GM19023 (cell line): ENCODE data around the gene UNC45A.
"Not testable (repeated sequence)": the region's sequence is repeated elsewhere in the genome, so short reads cannot be mapped to it uniquely, and the experiment has no call there.

ENCODE experiments used
- ATAC-seq: cut with Tn5 transposase; IDR thresholded peaks from one replicate; pipeline ENCODE4 v1.9.1; 2021; ENCODE audit warnings: mild to moderate bottlenecking, moderate library complexity; ENCODE audit not compliant: unreplicated experiment

UNC45A gene

GRCh38 chr15:90902840-90903732 lies 32.0 kb upstream of the UNC45A start, which contains the start of gene MAN2A2:
MAN2A2 (plus strand) TSS chr15:90903302; CDS start chr15:90904208, 906 bp downstream.
- peak; percentile 55 for ATAC-seq

DNA sequence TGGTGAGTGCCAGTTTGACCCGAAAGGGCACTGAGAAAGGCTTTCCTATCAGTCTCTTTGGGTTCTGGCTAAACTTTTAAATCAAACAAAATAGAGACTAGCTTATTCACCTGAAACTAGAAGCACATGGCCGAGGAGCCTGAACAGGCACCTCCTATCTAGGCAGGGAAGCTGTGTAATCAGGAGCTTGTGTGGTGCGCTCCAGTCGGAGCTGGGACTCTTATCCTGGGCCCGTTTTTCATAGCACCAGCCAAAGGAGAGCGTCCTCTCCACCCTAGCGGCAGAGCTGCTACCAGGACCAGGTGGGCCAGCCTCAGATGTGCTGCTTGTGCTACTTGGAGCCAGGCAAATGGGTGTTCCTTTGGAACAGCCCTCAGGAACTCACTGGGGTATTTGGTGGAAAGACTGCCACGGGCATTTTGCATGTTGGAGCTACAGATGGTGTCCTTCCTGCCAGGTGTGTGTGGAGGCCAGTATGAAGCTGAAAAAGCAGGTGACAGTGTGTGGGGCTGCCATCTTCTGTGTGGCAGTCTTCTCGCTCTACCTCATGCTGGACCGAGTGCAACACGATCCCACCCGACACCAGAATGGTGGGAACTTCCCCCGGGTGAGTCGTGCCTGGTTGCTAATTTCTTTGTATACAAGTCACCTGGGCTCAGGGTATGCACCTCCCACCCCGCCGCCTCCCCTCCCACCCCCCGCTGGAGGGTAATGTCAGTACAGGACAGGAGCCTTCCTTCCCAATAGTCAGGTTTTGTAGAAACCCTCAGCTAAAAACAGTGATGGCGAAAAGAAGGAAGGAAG lies 31.1 kb upstream of the UNC45A start:
- no peak for ATAC-seq

- ATAC-seq = no peak
These were observed 30.3 kb upstream of the UNC45A start for GRCh38 chr15:90904746-90905145.

DNA sequence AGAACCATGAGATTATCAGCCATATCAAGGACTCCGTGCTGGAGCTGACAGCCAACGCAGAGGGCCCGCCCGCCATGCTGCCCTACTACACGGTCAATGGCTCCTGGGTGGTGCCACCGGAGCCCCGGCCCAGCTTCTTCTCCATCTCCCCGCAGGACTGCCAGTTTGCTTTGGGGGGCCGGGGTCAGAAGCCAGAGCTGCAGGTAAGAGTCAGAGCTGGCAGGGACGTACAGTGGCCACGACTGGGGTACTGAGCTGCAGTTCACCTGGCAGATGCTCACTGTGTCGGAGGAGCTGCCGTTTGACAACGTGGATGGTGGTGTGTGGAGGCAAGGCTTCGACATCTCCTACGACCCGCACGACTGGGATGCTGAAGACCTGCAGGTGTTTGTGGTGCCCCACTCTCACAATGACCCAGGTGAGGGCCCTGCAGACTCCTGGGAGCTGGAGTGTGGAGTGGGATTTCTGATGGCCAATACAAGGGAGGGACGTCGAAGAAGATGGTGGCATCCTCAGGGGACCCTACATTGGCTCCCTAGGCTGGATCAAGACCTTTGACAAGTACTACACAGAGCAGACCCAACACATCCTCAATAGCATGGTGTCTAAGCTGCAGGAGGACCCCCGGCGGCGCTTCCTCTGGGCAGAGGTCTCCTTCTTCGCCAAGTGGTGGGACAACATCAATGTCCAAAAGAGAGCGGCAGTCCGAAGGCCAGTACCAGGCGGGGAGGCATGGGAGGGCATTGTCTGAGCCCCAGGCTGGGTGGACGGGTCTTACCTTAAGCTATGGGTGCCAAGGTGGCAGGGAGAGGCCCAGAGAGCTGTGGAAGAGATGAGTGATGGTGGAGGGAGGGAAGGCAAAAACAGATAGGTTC lies 29.5 kb upstream of the UNC45A start:
- ATAC-seq = no peak

- ATAC-seq = no peak
These were observed 28.8 kb upstream of the UNC45A start for GRCh38 chr15:90906181-90906849.

- ATAC-seq = no peak
These were observed 27.9 kb upstream of the UNC45A start for GRCh38 chr15:90907051-90907660.

- no peak for ATAC-seq
These were observed 27.1 kb upstream of the UNC45A start for GRCh38 chr15:90907838-90908507.

- ATAC-seq = not testable (repeated sequence)
These were observed 25.6 kb upstream of the UNC45A start for GRCh38 chr15:90909449-90909848.

DNA sequence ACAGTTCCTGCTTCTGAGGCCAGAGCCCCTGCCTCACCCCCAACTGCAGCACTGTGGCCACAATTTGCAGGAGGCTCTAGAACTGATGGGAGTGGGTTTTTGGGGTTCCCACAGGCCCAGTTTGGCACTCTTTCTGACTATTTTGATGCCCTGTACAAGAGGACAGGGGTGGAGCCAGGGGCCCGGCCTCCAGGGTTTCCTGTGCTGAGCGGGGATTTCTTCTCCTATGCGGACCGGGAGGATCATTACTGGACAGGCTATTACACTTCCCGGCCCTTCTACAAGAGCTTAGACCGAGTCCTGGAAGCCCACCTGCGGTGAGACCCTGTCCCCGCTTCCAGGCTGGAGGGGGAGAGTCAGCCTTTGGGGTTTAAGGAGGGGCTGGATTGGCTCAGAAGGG lies 25.1 kb upstream of the UNC45A start:
- no peak for ATAC-seq

- no peak for ATAC-seq
These were observed 24.4 kb upstream of the UNC45A start for GRCh38 chr15:90910441-90911301.

DNA sequence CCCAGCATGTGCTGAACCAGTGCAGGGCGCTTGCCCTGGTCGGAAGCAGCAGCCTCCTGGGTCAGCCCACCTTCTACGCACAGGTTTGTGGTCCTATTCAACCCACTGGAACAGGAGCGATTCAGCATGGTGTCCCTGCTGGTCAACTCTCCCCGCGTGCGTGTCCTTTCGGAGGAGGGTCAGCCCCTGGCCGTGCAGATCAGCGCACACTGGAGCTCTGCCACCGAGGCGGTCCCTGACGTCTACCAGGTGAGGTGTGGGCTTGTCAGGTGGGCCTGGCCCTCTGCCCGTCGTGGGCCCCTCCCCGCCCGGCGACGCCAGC lies 23.8 kb upstream of the UNC45A start:
- ATAC-seq = no peak

- no peak for ATAC-seq
These were observed 22.9 kb upstream of the UNC45A start for GRCh38 chr15:90911906-90912769.

DNA sequence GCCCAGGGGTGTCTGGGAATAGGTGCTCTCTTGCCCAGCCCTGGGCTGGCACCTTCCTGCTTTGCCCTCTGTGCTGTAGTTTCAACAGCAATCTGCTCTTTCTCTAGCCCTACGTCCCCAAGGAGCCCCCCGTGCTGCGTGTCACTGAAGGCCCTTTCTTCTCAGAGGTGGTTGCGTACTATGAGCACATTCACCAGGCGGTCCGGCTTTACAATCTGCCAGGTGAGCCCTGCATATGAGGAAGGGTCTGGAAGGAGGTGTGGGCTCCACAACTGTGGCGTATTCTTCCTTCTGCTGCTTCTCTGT lies 22.4 kb upstream of the UNC45A start:
- no peak for ATAC-seq

- ATAC-seq = no peak
These were observed 21.6 kb upstream of the UNC45A start for GRCh38 chr15:90913398-90913944.

GRCh38 chr15:90914305-90915080 lies 20.6 kb upstream of the UNC45A start:
- ATAC-seq = no peak

DNA sequence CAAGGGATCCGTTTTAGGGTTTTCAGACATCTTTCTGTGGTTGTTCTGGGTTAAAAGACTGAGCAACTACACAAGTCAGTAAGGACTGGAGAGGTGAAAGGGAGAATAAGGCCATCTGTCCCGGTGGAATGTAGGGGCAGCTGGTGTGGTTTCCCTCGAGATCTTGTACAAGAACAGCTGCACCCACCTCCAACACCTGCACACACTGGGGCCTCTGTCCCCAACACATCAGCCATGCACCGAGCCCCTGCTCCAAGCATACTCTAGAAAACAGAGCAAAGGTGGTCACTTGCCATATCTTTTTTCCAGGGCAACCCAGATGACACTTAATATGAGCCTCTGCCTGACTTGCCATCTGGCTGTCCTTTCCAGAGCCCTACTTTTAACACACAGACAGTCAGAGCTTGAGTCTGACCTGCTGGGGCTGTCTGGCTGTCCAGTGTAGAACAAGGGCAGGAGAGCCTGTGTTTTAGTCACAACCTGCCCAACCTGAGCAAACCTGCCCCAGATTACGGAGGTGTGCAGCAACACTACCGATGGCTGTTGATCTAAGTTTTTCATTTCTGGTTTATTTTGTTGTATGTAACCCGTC lies 19.8 kb upstream of the UNC45A start:
- no peak for ATAC-seq
